ENCODE data around the gene IRF5. TPM values are rescaled to one million over a fixed set of nuclear protein-coding genes. Genes with fewer than 3 reads are reported as not detected.

IRF5 gene
- total and polyA plus RNA-seq, 12 donors: 0.83 to 25.9 (median 10.9) TPM

- no peak overlapping the region for H3K27ac ChIP-seq
- WGBS, 4 donors: 69 to 81% (median 80%) methylated on average over 2 to 10 of the region's 10 CpGs
- DNase-seq: no peak
- H3K27me3 ChIP-seq: peaks cover 28% of the 10 kb centered on the region
- no peaks in the 10 kb centered on the region for H3K9me3 ChIP-seq (replicated peaks in 1 of 3)
- TF ChIP-seq POLR2A (IDR thresholded peaks at IDR 0.05) (no peak), CTCF (IDR thresholded peaks at IDR 0.05) (no peak)
- no peaks in the 10 kb centered on the region for H3K36me3 ChIP-seq (replicated peaks in 1 of 2)
- no peak overlapping the region for H3K4me3 ChIP-seq
- intact Hi-C loops (cut with DNase I): no loop called here
- H3K4me1 ChIP-seq (replicated peaks in 1 of 2): no peaks in the 10 kb centered on the region
These were observed 23.7 kb upstream of the IRF5 start for GRCh38 chr7:128913870-128914565.

DNA sequence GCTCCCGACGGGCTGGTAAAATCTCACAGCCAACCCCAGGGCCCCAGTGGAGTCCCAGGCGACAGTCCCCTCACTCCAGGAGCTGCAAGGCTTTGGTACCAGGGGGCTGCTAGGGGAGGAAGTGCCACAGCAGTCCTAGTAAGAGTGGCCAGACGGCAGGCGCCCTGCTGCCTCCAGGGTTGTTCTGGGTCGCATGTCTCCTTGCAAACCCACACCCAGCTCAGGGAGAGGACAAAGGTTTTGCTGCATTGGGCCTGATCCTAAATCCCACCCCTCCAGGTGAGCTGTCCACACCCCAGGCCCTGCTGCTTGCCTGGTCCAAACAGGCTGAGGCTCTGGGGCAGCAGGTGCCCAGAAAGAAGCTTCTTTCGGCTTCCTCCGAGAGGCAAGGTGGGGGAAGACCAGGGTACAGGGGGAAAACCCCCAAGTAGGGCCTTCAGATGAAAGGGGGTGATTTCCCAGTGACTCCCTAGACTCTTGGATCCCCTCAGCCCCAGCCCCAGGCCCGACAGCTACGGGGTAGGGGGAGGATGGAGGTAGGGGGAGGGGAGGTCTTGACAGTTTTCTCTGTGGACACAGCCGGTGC lies 23.1 kb upstream of the IRF5 start:
- DNase-seq: no peak
- Histone ChIP-seq H3K4me3 (no peak overlapping the region), H3K27ac (no peak overlapping the region), H3K4me1 (replicated peaks in 1 of 2) (no peaks in the 10 kb centered on the region), H3K36me3 (replicated peaks in 1 of 2) (no peaks in the 10 kb centered on the region), H3K9me3 (replicated peaks in 1 of 3) (no peaks in the 10 kb centered on the region), H3K27me3 (peaks cover 28% of the 10 kb centered on the region)
- TF ChIP-seq POLR2A (IDR thresholded peaks at IDR 0.05) (no peak), CTCF (IDR thresholded peaks at IDR 0.05) (no peak)
- 44 to 63% (median 55%) methylated on average over 5 to 11 of the region's 11 CpGs for WGBS, 4 donors
- intact Hi-C loops (cut with DNase I): no loop called here

GRCh38 chr7:128915271-128915819 lies 22.4 kb upstream of the IRF5 start:
- Histone ChIP-seq H3K4me3 (peak overlapping the region in 1 of 4 donors; percentile 25), H3K27me3 (peaks cover 24% of the 10 kb centered on the region), H3K9me3 (replicated peaks in 1 of 3) (no peaks in the 10 kb centered on the region), H3K4me1 (replicated peaks in 1 of 2) (no peaks in the 10 kb centered on the region), H3K27ac (no peak overlapping the region), H3K36me3 (replicated peaks in 1 of 2) (no peaks in the 10 kb centered on the region)
- WGBS, 4 donors: 1 to 11% (median 4%) methylated on average over 14 to 34 of the region's 34 CpGs
- TF ChIP-seq POLR2A (IDR thresholded peaks at IDR 0.05): no peak
- TF ChIP-seq CTCF (IDR thresholded peaks at IDR 0.05): no peak
- intact Hi-C loops (cut with DNase I): no loop called here
- DNase-seq: no peak

- no peaks in the 10 kb centered on the region for H3K36me3 ChIP-seq (replicated peaks in 1 of 2)
- intact Hi-C loops (cut with DNase I): no loop called here
- H3K27ac ChIP-seq: no peak overlapping the region
- peak overlapping the region in 1 of 4 donors; percentile 25 for H3K4me3 ChIP-seq
- peaks cover 20% of the 10 kb centered on the region for H3K27me3 ChIP-seq
- TF ChIP-seq POLR2A (IDR thresholded peaks at IDR 0.05) (no peak), CTCF (IDR thresholded peaks at IDR 0.05) (no peak)
- no peaks in the 10 kb centered on the region for H3K4me1 ChIP-seq (replicated peaks in 1 of 2)
- no peaks in the 10 kb centered on the region for H3K9me3 ChIP-seq (replicated peaks in 1 of 3)
- WGBS, 4 donors: 26 to 53% (median 40%) methylated on average over 3 to 69 of the region's 69 CpGs
- no peak for DNase-seq
These were observed 21.7 kb upstream of the IRF5 start for GRCh38 chr7:128915841-128916642.
